CD4-positive, alpha-beta T cell treated with Interleukin-17A for 1 hour (primary cell): Measurements from ENCODE around the gene ISM1.

Experiments
- DNase-seq: peaks from one replicate; pipeline ENCODE4 v3.0.0-alpha.2; 2020

The ISM1 gene

GRCh38 chr20:13220904-13221297, at the start of gene ISM1:
TSS of gene ISM1 (plus strand) at chr20:13221274. CDS start at chr20:13221777, 503 bp downstream.
- DNase-seq, result peak; percentile 44

GRCh38 chr20:13173201-13173600, 47.9 kb upstream of the ISM1 start:
- DNase-seq, result no peak

GRCh38 chr20:13174402-13174801, 46.7 kb upstream of the ISM1 start:
- DNase-seq, result no peak

GRCh38 chr20:13180986-13181889, 39.8 kb upstream of the ISM1 start:
- DNase-seq, result no peak

GRCh38 chr20:13183005-13183404, 38.1 kb upstream of the ISM1 start:
- no peak for DNase-seq

DNA sequence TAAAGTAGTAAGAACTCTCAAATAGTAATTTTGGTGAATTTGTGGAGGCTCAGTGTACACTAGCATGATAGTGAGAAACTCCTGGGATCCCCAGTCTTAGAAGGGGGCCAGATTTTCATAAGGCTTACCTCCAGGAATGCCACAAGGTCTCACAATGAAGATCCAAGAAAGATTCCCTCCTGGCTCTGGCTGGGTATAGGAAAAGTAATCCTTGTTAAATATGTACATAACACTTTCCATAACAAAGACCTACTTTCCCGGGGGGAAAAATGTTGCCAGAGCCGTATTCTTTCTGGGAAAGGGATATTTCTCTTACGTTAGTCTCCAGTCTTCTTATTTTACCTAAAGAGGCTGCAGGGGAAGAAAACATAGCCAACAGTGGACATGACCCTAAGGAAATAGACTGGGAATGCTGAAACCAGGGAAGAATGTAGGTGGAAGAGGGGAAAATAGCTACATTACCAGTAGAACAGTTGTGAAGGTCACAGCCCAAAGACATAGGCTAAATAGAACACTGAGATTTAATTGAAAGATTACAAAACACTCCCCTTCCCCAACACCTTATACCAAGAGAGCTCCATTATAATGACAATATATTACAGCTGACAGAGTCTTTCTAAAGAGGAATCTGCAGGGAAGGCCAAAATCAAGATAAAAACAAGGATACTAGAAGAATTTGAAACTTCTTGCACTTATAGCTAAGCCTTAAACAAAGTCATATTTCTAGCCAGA, 34.9 kb upstream of the ISM1 start:
- no peak for DNase-seq

- DNase-seq, result no peak
Measured at GRCh38 chr20:13187899-13188298, 33.2 kb upstream of the ISM1 start.

DNA sequence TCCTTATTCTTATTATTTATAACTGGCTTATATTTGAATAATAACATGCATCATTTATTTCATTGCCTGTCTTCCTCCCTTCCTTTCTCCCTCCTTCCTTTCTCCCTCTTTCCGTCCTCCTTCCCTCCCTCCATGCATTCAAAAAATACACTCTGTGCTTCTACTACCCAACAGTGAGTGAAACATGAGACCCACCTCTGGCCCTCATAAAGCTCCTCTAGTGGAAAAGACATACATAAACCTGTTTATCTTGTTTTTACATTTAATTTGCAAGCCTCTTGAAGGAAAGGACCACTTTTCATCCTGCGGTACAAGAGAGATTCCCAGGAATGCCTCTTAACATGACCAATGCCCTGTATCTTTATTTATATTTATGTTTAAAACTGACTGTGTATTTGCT, 21.8 kb upstream of the ISM1 start:
- no peak for DNase-seq

DNA sequence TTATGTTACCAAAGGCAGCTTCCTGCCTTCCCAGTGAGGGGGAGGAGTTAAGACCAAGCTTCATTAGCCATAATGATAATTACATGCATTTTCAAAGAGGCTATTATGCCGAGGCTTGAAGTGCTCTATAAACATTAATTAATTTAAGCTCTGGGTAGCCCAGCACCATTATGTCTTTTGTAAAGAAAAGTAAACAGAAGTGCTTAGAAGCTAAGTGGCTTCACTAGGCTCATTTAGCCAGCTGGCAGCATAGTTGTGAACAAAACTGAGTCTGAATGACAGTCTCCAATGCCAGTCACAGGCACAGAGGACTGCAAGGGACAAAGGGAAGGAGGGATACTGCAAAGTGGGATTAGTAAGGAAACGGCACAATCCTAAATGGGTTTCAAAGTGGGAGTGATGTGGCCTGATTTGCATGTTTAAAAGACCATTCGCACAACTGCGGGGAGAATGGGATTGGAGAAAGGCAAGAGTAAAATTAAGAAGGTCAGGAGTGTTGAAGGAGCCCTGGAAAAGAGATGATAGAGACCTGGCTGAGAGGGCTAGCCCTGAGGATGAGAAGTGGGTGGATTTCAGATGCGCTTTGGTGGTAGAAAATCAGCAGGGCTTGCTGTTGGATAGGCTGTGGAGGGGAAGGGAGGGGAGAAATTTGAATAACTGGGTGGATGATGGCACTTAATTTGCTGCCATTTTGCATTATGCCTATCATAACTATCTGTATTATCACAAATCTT, 20.1 kb upstream of the ISM1 start:
- DNase-seq, result no peak

- DNase-seq, result no peak
Measured at GRCh38 chr20:13202565-13202964, 18.5 kb upstream of the ISM1 start.

DNA sequence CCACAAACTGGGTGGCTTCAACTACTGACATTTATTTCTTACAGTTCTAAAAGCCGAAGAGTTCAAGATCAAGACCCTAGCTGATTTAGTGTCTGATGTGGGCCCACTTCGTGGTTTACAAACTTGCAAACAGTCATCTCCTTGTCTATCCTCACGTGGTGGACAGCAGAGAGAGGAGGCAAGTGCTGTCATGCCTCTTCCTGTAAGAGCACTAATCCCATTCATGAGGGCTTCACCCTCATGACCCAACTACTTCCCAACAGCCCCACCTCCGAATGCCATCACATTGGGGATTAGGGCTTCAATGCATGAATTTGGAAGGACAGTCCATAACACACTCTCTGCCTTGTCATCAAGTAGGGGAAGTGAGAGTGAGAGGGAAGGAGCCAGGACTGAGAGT, 15.6 kb upstream of the ISM1 start:
- no peak for DNase-seq

- DNase-seq, result no peak
Measured at GRCh38 chr20:13205848-13206434, 15.1 kb upstream of the ISM1 start.

DNA sequence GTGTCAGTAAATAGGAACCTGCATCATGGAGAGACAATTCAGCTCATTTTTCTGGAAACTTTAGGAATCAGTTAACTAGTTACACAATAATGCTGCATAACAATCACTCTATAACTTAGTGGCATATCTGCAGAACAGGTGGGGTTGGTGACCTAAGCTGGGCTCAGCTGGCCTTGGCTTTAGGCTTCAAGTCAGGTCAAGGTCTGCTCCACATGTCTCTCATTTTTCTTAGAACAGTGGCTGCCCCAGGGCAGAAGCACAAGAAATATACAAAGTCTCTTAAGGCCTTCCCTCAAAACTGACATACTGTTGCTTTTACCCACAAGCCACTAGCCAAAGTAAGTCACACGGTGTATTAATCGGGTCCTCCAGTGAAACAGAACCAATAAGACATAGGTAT, 14.1 kb upstream of the ISM1 start:
- no peak for DNase-seq

DNA sequence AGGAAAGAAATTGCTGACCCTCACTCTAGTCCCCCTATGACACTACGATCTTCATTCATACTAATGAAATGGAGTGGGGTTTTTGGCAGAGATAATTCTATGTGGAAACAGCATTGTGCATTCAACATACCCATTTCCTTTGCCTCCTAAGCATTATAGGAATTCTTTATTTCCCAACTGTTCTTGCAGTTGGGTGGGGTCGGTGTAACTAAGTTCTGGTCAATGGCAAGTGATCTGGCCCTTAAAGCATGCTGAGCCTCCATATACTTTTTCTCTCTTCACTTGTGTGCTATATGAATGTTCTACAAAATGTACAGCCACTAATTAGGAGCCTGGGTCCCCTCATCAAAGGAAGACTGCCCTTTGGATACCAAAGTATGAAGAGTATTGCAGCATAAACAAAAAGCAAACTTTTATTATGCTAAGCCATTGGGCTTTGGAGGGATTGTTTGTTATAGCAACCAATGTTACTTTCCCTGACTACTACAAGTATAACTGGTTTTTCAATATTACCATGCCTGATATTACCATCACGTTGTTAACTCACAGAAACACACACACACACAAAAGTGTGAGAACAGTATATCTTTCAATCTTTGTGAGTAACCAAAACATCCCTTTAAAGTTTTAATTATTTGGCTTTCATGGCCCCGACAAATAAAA, 9.0 kb upstream of the ISM1 start:
- DNase-seq, result no peak

DNA sequence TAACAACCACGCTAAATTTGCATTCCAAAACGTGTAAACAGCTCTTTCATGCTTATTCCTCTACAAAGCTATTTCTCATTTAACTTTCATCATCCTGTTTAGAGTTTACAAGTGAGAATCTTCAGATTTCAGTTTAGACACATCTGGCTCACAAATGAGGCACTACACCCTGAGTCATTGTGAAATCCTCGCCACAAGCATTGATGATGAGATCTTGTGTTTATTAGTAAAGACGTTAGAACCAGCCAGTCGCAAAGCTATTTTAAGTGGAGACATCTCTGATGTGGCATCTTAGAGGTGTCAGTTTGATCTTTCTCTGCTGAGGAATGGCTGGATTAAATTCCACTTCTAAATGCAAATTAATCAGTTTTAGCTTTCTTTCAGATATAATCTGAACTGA, 8.3 kb upstream of the ISM1 start:
- no peak for DNase-seq

GRCh38 chr20:13213335-13213734, 7.7 kb upstream of the ISM1 start:
- no peak for DNase-seq

GRCh38 chr20:13216533-13216932, 4.5 kb upstream of the ISM1 start:
- DNase-seq, result no peak

DNA sequence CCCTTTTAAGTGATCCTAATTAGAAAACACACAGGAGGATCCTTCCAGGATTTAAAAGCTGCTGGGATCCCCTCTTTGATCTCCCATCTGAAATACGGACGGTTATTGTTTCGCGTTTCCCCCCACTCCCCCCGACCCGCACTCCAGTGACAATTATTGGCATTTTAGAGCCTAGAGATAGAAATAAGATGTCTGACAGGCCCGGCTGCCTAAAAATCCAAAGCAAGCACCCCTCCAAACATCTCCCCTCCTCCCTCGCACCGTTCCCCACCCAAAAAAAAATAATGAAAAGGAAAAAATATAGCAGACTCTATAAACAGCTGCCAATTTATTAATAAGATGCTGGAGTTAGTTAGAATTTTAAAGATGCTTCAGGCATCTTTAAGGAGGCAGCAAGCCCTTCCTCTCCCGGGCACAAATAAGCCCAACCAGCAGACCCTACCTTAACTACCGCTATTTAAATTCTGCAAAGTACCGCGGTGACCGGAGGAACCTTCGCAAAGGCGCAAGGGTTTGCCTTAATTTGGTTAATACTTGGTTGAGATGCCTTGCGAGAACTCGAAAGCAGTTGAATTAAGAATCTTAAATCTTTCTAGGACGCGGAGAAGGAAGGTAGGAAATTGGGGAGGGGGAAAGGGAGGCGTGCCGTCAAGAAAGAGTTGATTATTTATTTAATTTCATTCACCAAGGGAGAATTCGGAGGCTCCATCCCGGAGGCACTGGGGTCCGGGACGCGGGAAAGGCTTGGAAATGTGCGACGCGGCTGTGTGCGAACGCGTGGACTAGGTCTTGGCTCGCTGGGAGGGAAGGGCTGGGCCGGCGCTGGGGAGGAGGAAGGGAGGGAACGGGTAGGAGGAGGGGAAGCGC, 1.5 kb upstream of the ISM1 start:
- DNase-seq, result no peak

DNA sequence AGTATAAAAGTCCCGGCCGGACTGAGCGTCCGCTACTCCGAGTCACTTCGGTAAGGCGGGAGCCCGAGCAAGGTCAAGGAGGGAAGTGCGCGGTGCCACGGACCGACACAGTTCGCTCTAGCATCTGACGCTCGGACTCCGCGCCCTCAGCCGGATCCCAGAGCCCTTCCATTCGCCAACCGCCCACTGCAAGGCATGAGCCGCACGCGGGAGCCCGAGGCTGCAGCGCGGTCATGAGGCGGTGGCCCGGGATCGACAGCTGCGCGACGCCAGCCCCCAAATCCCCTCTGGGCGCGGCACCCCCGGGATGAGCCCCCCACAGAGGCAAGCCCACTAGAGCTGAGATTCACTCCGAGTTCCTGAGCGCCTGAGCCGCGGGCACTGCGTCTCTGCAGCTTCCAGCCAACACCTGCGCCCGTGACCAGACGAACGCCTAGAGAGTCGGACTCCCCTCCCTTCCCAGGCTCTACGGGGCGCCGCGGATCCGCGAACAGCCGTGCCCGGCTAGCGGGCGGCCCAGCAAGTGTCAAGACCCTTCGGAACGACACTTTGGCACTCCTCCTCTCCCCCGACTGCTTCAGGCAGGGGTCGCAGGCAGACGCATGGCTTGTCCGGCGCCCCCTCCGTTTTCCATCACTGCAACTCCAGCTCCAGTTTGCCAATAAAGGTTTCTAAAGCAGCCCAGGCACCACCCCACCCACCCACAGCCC, 725 bp upstream of the ISM1 start:
- DNase-seq, result peak; percentile 36

DNA sequence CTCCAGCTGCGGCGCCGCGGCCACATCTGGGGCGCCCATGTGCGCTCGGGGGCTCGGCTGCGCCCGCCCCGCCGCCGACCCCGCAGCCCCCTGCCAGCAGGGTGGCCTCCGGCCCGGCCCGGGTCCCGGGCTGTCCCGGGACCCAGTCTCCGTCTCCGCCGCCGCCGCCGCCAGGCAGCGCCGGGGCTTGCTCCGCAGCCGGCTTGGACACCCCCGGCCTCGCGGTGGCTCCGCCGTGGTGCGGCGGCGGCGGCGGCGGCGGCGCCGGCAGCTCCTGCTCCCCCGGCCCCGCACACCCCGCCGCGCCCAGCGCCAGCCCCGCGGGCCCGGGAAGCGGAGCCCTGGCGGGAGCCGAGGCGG, 219 bp downstream of the ISM1 start:
- no peak for DNase-seq
